Trophoblast cell (in vitro differentiated cells and primary cell): ENCODE measurements around the gene USP6.
"Not testable (repeated sequence)": the region's sequence is repeated elsewhere in the genome, so short reads cannot be mapped to it uniquely, and the experiment has no call there.

Experiments used
- DNase-seq, 2 donors: peaks; one replicate each; pipeline ENCODE4 v3.0.0-alpha.2; 2016
- H2AFZ ChIP-seq: 2 replicates; pipeline ENCODE4 v1.6.1; 2013; ENCODE audit warnings: low read length, moderate library complexity, mild to moderate bottlenecking; ENCODE audit not compliant: insufficient read depth, poor library complexity
- H2AK5ac ChIP-seq: 2 replicates; pipeline ENCODE4 v1.6.1; 2013; ENCODE audit warnings: mild to moderate bottlenecking, low read length
- H2BK120ac ChIP-seq: 2 replicates; pipeline ENCODE4 v1.6.1; 2013; ENCODE audit warnings: low read length, mild to moderate bottlenecking, moderate library complexity; ENCODE audit not compliant: insufficient read depth, poor library complexity
- H2BK12ac ChIP-seq: 2 replicates; pipeline ENCODE4 v1.6.1; 2013; ENCODE audit warnings: mild to moderate bottlenecking, low read length, moderate library complexity
- H2BK5ac ChIP-seq: 2 replicates; pipeline ENCODE4 v1.6.1; 2013; ENCODE audit warnings: low read length, low read depth, moderate library complexity, mild to moderate bottlenecking; ENCODE audit not compliant: poor library complexity
- H3K14ac ChIP-seq: 2 replicates; pipeline ENCODE4 v1.6.1; 2013; ENCODE audit warnings: mild to moderate bottlenecking, low read length
- H3K18ac ChIP-seq: 2 replicates; pipeline ENCODE4 v1.6.1; 2013; ENCODE audit warnings: mild to moderate bottlenecking, low read length
- H3K23ac ChIP-seq: 2 replicates; pipeline ENCODE4 v1.6.1; 2013; ENCODE audit warnings: low read length
- H3K27ac ChIP-seq: 2 replicates; pipeline ENCODE4 v1.5.1; 2013; ENCODE audit warnings: low read depth, mild to moderate bottlenecking, inconsistent platforms, low read length, moderate library complexity
- H3K27me3 ChIP-seq: 2 replicates; pipeline ENCODE4 v1.6.1; 2013; ENCODE audit warnings: inconsistent platforms, mild to moderate bottlenecking, low read length, moderate library complexity; ENCODE audit not compliant: insufficient read depth
- H3K36me3 ChIP-seq, 2 experiments: 1 replicate in 1 of 2; 2 replicates in 1 of 2; pipeline ENCODE4 v1.6.1; 2013; ENCODE audit warnings: low read length in 2 of 2, mild to moderate bottlenecking in 2 of 2, moderate library complexity in 1 of 2; ENCODE audit not compliant: insufficient read depth in 2 of 2, control insufficient read depth in 1 of 2
- H3K4ac ChIP-seq: 2 replicates; pipeline ENCODE4 v1.6.1; 2013; ENCODE audit warnings: low read depth, mild to moderate bottlenecking, low read length, moderate library complexity
- H3K4me1 ChIP-seq, 2 experiments: 1 replicate in 1 of 2; 2 replicates in 1 of 2; pipeline ENCODE4 v1.6.1; 2013; ENCODE audit warnings: low read length in 2 of 2, mild to moderate bottlenecking in 2 of 2, moderate library complexity in 1 of 2; ENCODE audit not compliant: insufficient read depth in 2 of 2, control insufficient read depth in 1 of 2
- H3K4me2 ChIP-seq: 2 replicates; pipeline ENCODE4 v1.6.1; 2013; ENCODE audit warnings: inconsistent platforms, mild to moderate bottlenecking, low read length, moderate library complexity
- H3K4me3 ChIP-seq: 2 replicates; pipeline ENCODE4 v1.5.1; 2013; ENCODE audit warnings: mild to moderate bottlenecking, low read depth, low read length, inconsistent platforms
- H3K79me1 ChIP-seq: one replicate; pipeline ENCODE4 v1.6.1; 2013; ENCODE audit warnings: low read length
- H3K79me2 ChIP-seq: 2 replicates; pipeline ENCODE4 v1.6.1; 2013; ENCODE audit warnings: low read length, mild to moderate bottlenecking; ENCODE audit not compliant: control insufficient read depth, insufficient read depth, poor library complexity
- H3K9ac ChIP-seq: 2 replicates; pipeline ENCODE4 v1.6.1; 2013; ENCODE audit warnings: mild to moderate bottlenecking, low read length
- H3K9me3 ChIP-seq: 2 replicates; pipeline ENCODE4 v1.6.1; 2013; ENCODE audit warnings: low read depth, mild to moderate bottlenecking, control low read depth, inconsistent platforms, low read length; ENCODE audit not compliant: insufficient read depth
- H4K12ac ChIP-seq: 2 replicates; pipeline ENCODE4 v1.6.1; 2013; ENCODE audit warnings: low read depth, mild to moderate bottlenecking, low read length, moderate library complexity
- H4K8ac ChIP-seq: 2 replicates; pipeline ENCODE4 v1.6.1; 2013; ENCODE audit warnings: low read depth, mild to moderate bottlenecking, low read length, moderate library complexity
- H4K91ac ChIP-seq: one replicate; pipeline ENCODE4 v1.6.1; 2013; ENCODE audit warnings: low read depth, mild to moderate bottlenecking, low read length, moderate library complexity
- WGBS: extraction: QIAGEN DNeasy Blood & Tissue Kit; methylation state at CpG from one replicate; pipeline ENCODE4 v1.1.7; 2013; ENCODE audit warnings: missing lambda C conversion rate; ENCODE audit not compliant: insufficient read length, insufficient coverage; ENCODE audit errors: extremely low coverage; 5-methylcytosine and 5-hydroxymethylcytosine counted together

The USP6 gene

DNA sequence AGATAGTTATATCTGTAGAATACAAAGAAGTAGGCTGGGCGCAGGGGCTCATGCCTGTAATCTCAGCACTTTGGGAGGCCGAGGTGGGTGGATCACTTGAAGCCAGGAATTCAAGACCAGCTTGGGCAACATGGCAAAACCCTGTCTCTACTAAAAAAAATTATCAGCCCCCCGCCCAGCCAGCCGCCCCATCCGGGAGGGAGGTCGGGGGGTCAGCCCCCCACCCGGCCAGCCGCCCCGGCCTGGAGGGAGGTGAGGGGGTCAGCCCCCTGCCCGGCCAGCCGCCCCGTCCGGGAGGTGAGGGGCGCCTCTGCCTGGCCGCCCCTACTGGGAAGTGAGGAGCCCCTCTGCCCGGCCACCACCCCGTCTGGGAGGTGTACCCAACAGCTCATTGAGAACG is 27.0 kb downstream of the USP6 start:
- H3K79me2 ChIP-seq, H4K91ac ChIP-seq, H4K8ac ChIP-seq, H3K4me1 ChIP-seq, H3K4ac ChIP-seq, H3K9ac ChIP-seq, H2BK120ac ChIP-seq, H3K36me3 ChIP-seq, H3K4me3 ChIP-seq, H3K14ac ChIP-seq, H3K27ac ChIP-seq, DNase-seq, H4K12ac ChIP-seq, H2BK5ac ChIP-seq, H3K4me2 ChIP-seq, H3K18ac ChIP-seq, H2AK5ac ChIP-seq, H3K27me3 ChIP-seq, H3K23ac ChIP-seq, H2BK12ac ChIP-seq, H3K79me1 ChIP-seq, H2AFZ ChIP-seq, H3K9me3 ChIP-seq: not testable (repeated sequence)
- WGBS: no CpG with 5 or more reads among the region's 18 CpGs

DNA sequence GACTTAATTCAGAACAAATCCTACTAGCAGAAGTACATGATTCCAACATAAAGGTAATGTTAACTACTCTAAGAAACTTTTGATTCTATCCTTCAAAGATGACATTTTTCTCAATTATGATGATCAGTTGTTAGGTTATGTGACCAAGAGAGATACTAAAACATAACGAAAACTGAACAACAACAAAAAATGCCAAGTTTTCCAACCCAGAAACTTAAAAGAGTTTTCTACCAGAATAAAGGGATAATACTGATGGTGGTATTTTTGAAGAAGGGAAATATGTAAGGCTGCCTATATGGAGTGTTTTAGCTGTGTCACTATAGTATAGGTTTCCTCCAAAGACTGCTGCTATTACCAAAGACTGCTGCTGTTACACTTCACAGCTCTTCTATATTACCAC is 30.3 kb downstream of the USP6 start:
- H4K91ac ChIP-seq, H3K79me1 ChIP-seq, DNase-seq, H3K9me3 ChIP-seq, H3K4me3 ChIP-seq, H4K8ac ChIP-seq, H3K4ac ChIP-seq, H2AFZ ChIP-seq, H4K12ac ChIP-seq, H3K23ac ChIP-seq, H2BK120ac ChIP-seq, H3K79me2 ChIP-seq, H2BK5ac ChIP-seq, H3K4me1 ChIP-seq, H3K14ac ChIP-seq, H2AK5ac ChIP-seq, H3K18ac ChIP-seq, H3K9ac ChIP-seq, H3K27me3 ChIP-seq, H3K36me3 ChIP-seq, H2BK12ac ChIP-seq, H3K4me2 ChIP-seq, H3K27ac ChIP-seq: not testable (repeated sequence)
- WGBS: no CpG with 5 or more reads among the region's 1 CpG

DNA sequence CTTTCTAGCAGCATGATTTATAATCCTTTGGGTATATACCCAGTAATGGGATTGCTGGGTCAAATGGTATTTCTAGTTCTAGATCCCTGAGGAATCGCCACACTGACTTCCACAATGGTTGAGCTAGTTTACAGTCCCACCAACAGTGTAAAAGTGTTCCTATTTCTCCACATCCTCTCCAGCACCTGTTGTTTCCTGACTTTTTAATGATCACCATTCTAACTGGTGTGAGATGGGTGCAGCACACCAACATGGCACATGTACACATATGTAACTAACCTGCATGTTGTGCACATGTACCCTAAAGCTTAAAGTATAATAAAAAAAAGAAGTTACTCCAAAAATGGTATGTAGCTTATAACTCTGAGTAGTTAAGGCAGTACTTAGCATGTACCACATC is 44.9 kb downstream of the USP6 start:
- not testable (repeated sequence) for H3K79me1 ChIP-seq, H3K4me2 ChIP-seq, H2BK5ac ChIP-seq, DNase-seq, H2AK5ac ChIP-seq, H2BK12ac ChIP-seq, H3K9ac ChIP-seq, H4K8ac ChIP-seq, H4K91ac ChIP-seq, H2BK120ac ChIP-seq, H3K4ac ChIP-seq, H3K27ac ChIP-seq, H3K79me2 ChIP-seq, H3K4me1 ChIP-seq, H3K9me3 ChIP-seq, H3K36me3 ChIP-seq, H4K12ac ChIP-seq, H2AFZ ChIP-seq, H3K4me3 ChIP-seq, H3K18ac ChIP-seq, H3K14ac ChIP-seq, H3K27me3 ChIP-seq, H3K23ac ChIP-seq
- WGBS: no CpG with 5 or more reads among the region's 1 CpG

DNA sequence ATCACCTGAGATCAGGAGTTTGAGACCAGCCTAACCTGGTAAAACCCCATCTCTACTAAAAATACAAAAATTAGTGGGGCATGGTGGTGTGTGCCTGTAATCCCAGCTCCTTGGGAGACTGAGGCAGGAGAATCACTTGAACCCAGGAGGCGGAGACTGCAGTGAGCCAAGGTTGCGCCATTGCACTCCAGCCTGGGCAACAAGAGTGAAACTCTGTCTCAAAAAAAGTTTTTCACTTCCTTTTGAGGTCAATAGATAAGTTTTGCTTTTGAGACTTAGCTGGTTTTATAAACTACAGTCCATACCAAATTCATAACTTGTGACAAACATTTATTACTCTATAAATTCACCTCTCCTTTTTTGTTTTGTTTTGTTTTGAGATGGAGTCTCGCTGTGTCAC is 46.0 kb downstream of the USP6 start:
- H2AFZ ChIP-seq, H3K27me3 ChIP-seq, H4K91ac ChIP-seq, H3K79me2 ChIP-seq, H3K9me3 ChIP-seq, H3K4me2 ChIP-seq, H3K14ac ChIP-seq, H3K18ac ChIP-seq, DNase-seq, H3K36me3 ChIP-seq, H3K23ac ChIP-seq, H2AK5ac ChIP-seq, H2BK120ac ChIP-seq, H4K8ac ChIP-seq, H3K4ac ChIP-seq, H2BK12ac ChIP-seq, H2BK5ac ChIP-seq, H4K12ac ChIP-seq, H3K79me1 ChIP-seq, H3K9ac ChIP-seq, H3K27ac ChIP-seq, H3K4me3 ChIP-seq, H3K4me1 ChIP-seq: not testable (repeated sequence)
- no CpG with 5 or more reads among the region's 3 CpGs for WGBS
